Measurements from ENCODE around the gene PARP6. TPM values are rescaled to one million over a fixed set of nuclear protein-coding genes. Genes with fewer than 3 reads are reported as not detected.

The PARP6 gene
- total RNA-seq, 1 donor: 43.4 TPM

DNA sequence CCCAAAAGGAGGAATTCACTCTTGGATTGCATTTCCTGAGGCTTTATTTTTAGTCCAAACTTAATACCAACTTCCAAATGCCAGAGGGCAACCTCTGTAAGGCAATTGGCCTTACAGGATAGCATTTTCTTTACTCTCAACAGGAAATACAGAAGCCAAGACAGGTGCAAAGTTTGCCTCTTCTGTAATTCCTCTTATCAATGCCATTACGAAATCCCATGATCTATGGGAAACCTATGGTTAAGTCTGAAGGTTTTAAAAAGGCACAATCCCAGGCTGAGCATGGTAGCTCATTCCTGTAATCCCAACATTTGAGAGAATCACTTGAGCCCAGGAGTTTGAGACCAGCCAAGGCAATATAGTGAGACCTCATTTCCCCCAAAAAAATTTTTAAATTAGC, 56.3 kb downstream of the PARP6 start:
- peaks cover 65% of the 10 kb centered on the region for H4K20me1 ChIP-seq (ENCODE audit: insufficient read depth, low read length)
- no peak overlapping the region for H3K4me2 ChIP-seq (ENCODE audit: insufficient read depth, low read length)
- no peak overlapping the region for H2AFZ ChIP-seq (ENCODE audit: low read length)
- DNase-seq (ENCODE audit: insufficient read length, low spot score, missing footprints): no peak
- H3K27ac ChIP-seq (ENCODE audit: low read depth, low read length): no peak overlapping the region
- H3K4me1 ChIP-seq (ENCODE audit: insufficient read depth, low read length): peaks cover 5% of the 10 kb centered on the region
- H3K9me3 ChIP-seq (ENCODE audit: low read depth, low read length): no peaks in the 10 kb centered on the region
- no peaks in the 10 kb centered on the region for H3K27me3 ChIP-seq (ENCODE audit: insufficient read depth, low read length)
- H3K79me2 ChIP-seq (ENCODE audit: insufficient read depth, low read length): peaks cover 87% of the 10 kb centered on the region
- no peak for TF ChIP-seq CTCF (IDR thresholded peaks at IDR 0.05; ENCODE audit: extremely low read depth, low read depth, low read length)
- peaks cover 98% of the 10 kb centered on the region for H3K36me3 ChIP-seq (ENCODE audit: insufficient read depth, low read length)
- H3K4me3 ChIP-seq (ENCODE audit: insufficient read depth, low read length): no peak overlapping the region

GRCh38 chr15:72207558-72208085, 64.7 kb downstream of the PARP6 start:
- DNase-seq (ENCODE audit: insufficient read length, low spot score, missing footprints): no peak
- Histone ChIP-seq H3K4me3 (ENCODE audit: insufficient read depth, low read length) (no peak overlapping the region), H2AFZ (ENCODE audit: low read length) (no peak overlapping the region), H3K27me3 (ENCODE audit: insufficient read depth, low read length) (no peaks in the 10 kb centered on the region), H3K4me2 (ENCODE audit: insufficient read depth, low read length) (no peak overlapping the region), H4K20me1 (ENCODE audit: insufficient read depth, low read length) (peaks cover 77% of the 10 kb centered on the region), H3K27ac (ENCODE audit: low read depth, low read length) (no peak overlapping the region), H3K79me2 (ENCODE audit: insufficient read depth, low read length) (peaks cover 85% of the 10 kb centered on the region), H3K4me1 (ENCODE audit: insufficient read depth, low read length) (peaks cover 18% of the 10 kb centered on the region), H3K36me3 (ENCODE audit: insufficient read depth, low read length) (peaks cover 98% of the 10 kb centered on the region), H3K9me3 (ENCODE audit: low read depth, low read length) (no peaks in the 10 kb centered on the region)
- TF ChIP-seq CTCF (IDR thresholded peaks at IDR 0.05; ENCODE audit: extremely low read depth, low read depth, low read length): no peak

GRCh38 chr15:72206677-72207000, 65.7 kb downstream of the PARP6 start:
- Histone ChIP-seq H4K20me1 (ENCODE audit: insufficient read depth, low read length) (peaks cover 83% of the 10 kb centered on the region), H3K4me1 (ENCODE audit: insufficient read depth, low read length) (peaks cover 18% of the 10 kb centered on the region), H2AFZ (ENCODE audit: low read length) (no peak overlapping the region), H3K79me2 (ENCODE audit: insufficient read depth, low read length) (peaks cover 81% of the 10 kb centered on the region), H3K4me3 (ENCODE audit: insufficient read depth, low read length) (no peak overlapping the region), H3K27me3 (ENCODE audit: insufficient read depth, low read length) (no peaks in the 10 kb centered on the region), H3K4me2 (ENCODE audit: insufficient read depth, low read length) (no peak overlapping the region), H3K36me3 (ENCODE audit: insufficient read depth, low read length) (peaks cover 98% of the 10 kb centered on the region), H3K27ac (ENCODE audit: low read depth, low read length) (no peak overlapping the region), H3K9me3 (ENCODE audit: low read depth, low read length) (no peaks in the 10 kb centered on the region)
- no peak for TF ChIP-seq CTCF (IDR thresholded peaks at IDR 0.05; ENCODE audit: extremely low read depth, low read depth, low read length)
- DNase-seq (ENCODE audit: insufficient read length, low spot score, missing footprints): peak; percentile 55

- peaks cover 84% of the 10 kb centered on the region for H4K20me1 ChIP-seq (ENCODE audit: insufficient read depth, low read length)
- no peaks in the 10 kb centered on the region for H3K27me3 ChIP-seq (ENCODE audit: insufficient read depth, low read length)
- H3K36me3 ChIP-seq (ENCODE audit: insufficient read depth, low read length): peaks cover 98% of the 10 kb centered on the region
- DNase-seq (ENCODE audit: insufficient read length, low spot score, missing footprints): peak; percentile 38
- H3K4me2 ChIP-seq (ENCODE audit: insufficient read depth, low read length): no peak overlapping the region
- H3K27ac ChIP-seq (ENCODE audit: low read depth, low read length): no peak overlapping the region
- no peak for TF ChIP-seq CTCF (IDR thresholded peaks at IDR 0.05; ENCODE audit: extremely low read depth, low read depth, low read length)
- no peak overlapping the region for H3K4me3 ChIP-seq (ENCODE audit: insufficient read depth, low read length)
- H3K4me1 ChIP-seq (ENCODE audit: insufficient read depth, low read length): peaks cover 18% of the 10 kb centered on the region
- H3K79me2 ChIP-seq (ENCODE audit: insufficient read depth, low read length): peaks cover 75% of the 10 kb centered on the region
- no peak overlapping the region for H2AFZ ChIP-seq (ENCODE audit: low read length)
- H3K9me3 ChIP-seq (ENCODE audit: low read depth, low read length): no peaks in the 10 kb centered on the region
Measured at GRCh38 chr15:72205896-72206676, 66.3 kb downstream of the PARP6 start.
